HG02884 (cell line): ENCODE results near the gene INO80C.
A peak's percentile ranks its signal among the peaks of the same experiment; 100 is the strongest.
"Not testable (repeated sequence)": the region's sequence is repeated elsewhere in the genome, so short reads cannot be mapped to it uniquely, and the experiment has no call there.

ENCODE experiments used
- ATAC-seq: cut with Tn5 transposase; IDR thresholded peaks from one replicate; pipeline ENCODE4 v1.9.1; 2021; ENCODE audit warnings: mild to moderate bottlenecking, moderate library complexity; ENCODE audit not compliant: unreplicated experiment

The INO80C gene

GRCh38 chr18:35489913-35490490, 7.8 kb downstream of the INO80C start:
- no peak for ATAC-seq

- not testable (repeated sequence) for ATAC-seq
These were observed 8.5 kb downstream of the INO80C start for GRCh38 chr18:35489281-35489680.

- ATAC-seq: not testable (repeated sequence)
These were observed 9.4 kb downstream of the INO80C start for GRCh38 chr18:35488396-35488795.

GRCh38 chr18:35487525-35487924, 10.2 kb downstream of the INO80C start:
- ATAC-seq: not testable (repeated sequence)

- ATAC-seq: no peak
These were observed 11.9 kb downstream of the INO80C start for GRCh38 chr18:35485852-35486251.

- peak; percentile 82 for ATAC-seq
These were observed 13.7 kb downstream of the INO80C start for GRCh38 chr18:35484034-35484433.

GRCh38 chr18:35481960-35482366, 15.8 kb downstream of the INO80C start:
- ATAC-seq: no peak

GRCh38 chr18:35479911-35480586, 17.7 kb downstream of the INO80C start:
- ATAC-seq: no peak

GRCh38 chr18:35478520-35479435, 19.0 kb downstream of the INO80C start:
- no peak for ATAC-seq

GRCh38 chr18:35477974-35478373, 19.8 kb downstream of the INO80C start:
- ATAC-seq: no peak

- ATAC-seq: no peak
These were observed 20.3 kb downstream of the INO80C start for GRCh38 chr18:35477497-35477896.

- no peak for ATAC-seq
These were observed 22.9 kb downstream of the INO80C start for GRCh38 chr18:35474884-35475283.

GRCh38 chr18:35473562-35473961, 24.2 kb downstream of the INO80C start:
- ATAC-seq: no peak

GRCh38 chr18:35470435-35470834, 27.3 kb downstream of the INO80C start:
- ATAC-seq: no peak

- no peak for ATAC-seq
These were observed 28.0 kb downstream of the INO80C start for GRCh38 chr18:35469725-35470124.

- no peak for ATAC-seq
These were observed 29.0 kb downstream of the INO80C start for GRCh38 chr18:35468711-35469110.

- peak; percentile 50 for ATAC-seq
These were observed 30.1 kb downstream of the INO80C start for GRCh38 chr18:35467624-35468016.

- peak; percentile 2 for ATAC-seq
These were observed 30.7 kb downstream of the INO80C start for GRCh38 chr18:35466815-35467623.

GRCh38 chr18:35466334-35466733, 31.4 kb downstream of the INO80C start:
- ATAC-seq: peak; percentile 51

- no peak for ATAC-seq
These were observed 32.4 kb downstream of the INO80C start for GRCh38 chr18:35465329-35465728.

GRCh38 chr18:35464831-35465279, 32.9 kb downstream of the INO80C start:
- no peak for ATAC-seq
